Upper lobe of left lung (tissue), 6 donors: ENCODE results near the gene PHYKPL. TPM values are rescaled to one million over a fixed set of nuclear protein-coding genes. Genes with fewer than 3 reads are reported as not detected.

Experiments used
- ATAC-seq, 2 donors: fragments of 200-7000 bp; cut with Tn5 transposase; one replicate each; pipeline ENCODE4 v1.9.1; 2022; ENCODE audit warnings: mild to moderate bottlenecking in 2 of 2, moderate library complexity in 2 of 2; ENCODE audit not compliant: low FRiP score in 2 of 2
- DNase-seq, 2 donors: peaks; one replicate each; pipeline ENCODE4 v3.0.0-alpha.2; 2019 to 2020
- H3K27ac ChIP-seq, 4 donors: fragments of 200-600 bp; sonication (generic); one replicate each; pipeline ENCODE4 v1.5.1; 2016 to 2019
- H3K27me3 ChIP-seq, 4 donors: fragments of 200-600 bp; sonication (generic); one replicate each; pipeline ENCODE4 v1.5.1; 2017 to 2019
- H3K36me3 ChIP-seq, 4 donors: fragments of 200-600 bp; sonication (generic); one replicate each; pipeline ENCODE4 v1.5.1; 2016 to 2019
- H3K4me1 ChIP-seq, 4 donors: fragments of 200-600 bp; sonication (generic); one replicate each; pipeline ENCODE4 v1.5.1; 2018 to 2019
- H3K4me3 ChIP-seq, 4 donors: fragments of 200-600 bp; sonication (generic); one replicate each; pipeline ENCODE4 v1.5.1; 2017 to 2019; ENCODE audit warnings: mild to moderate bottlenecking in 2 of 4, moderate library complexity in 1 of 4
- H3K9me3 ChIP-seq, 4 donors: fragments of 200-600 bp; sonication (generic); one replicate each; pipeline ENCODE4 v1.5.1; 2018 to 2019
- EP300 ChIP-seq, 4 donors: sonication (generic); formaldehyde crosslinking; IDR thresholded peaks; one replicate each; pipeline ENCODE4 v1.5.1; 2017; ENCODE audit warnings: antibody characterized with exemption in 4 of 4, control low read depth in 2 of 4
- POLR2A ChIP-seq, 4 donors: fragments of 450-650 bp; IDR thresholded peaks; one replicate each; pipeline ENCODE4 v1.5.1; 2016 to 2017; ENCODE audit warnings: antibody characterized with exemption in 4 of 4, mild to moderate bottlenecking in 2 of 4
- POLR2AphosphoS5 ChIP-seq, 2 donors: sonication (generic); formaldehyde crosslinking; IDR thresholded peaks; one replicate each; pipeline ENCODE4 v1.5.1; 2017; ENCODE audit warnings: antibody characterized with exemption in 2 of 2
- WGBS, 2 donors: methylation state at CpG; one replicate each; pipeline ENCODE4 v1.1.5; 2017 to 2018; 5-methylcytosine and 5-hydroxymethylcytosine counted together
- total RNA-seq, 6 donors: library from RNA; depleted of rRNA in 4 of 6; stranded (reverse); fragments of >200 nt in 4 of 6; gene quantifications; one replicate each; pipeline versions ENCODE4 v1.1.0 to v1.2.1, GENCODE V29; 2016 to 2021
- TF ChIP-seq, protein P1 (sequence below), 6 experiments: fragments of 450-650 bp in 4 of 6; fragments of 200-600 bp in 2 of 6; sonication (generic) in 2 of 6; IDR thresholded peaks; one replicate each; pipeline ENCODE4 v1.5.1; 2016 to 2019; ENCODE audit warnings: antibody characterized with exemption in 6 of 6
- donor health status: DM: no; HTN: no; CAD: no; lungs with moderate emphysema.
- donor health status: DM: no; HTN: yes; CAD: no; lungs with severe emphysema.

PHYKPL gene
- 100 to 1,000 TPM in 2 of 6 donors, 10 to 100 TPM in 4; 61.0 to 237 (median 91.9) TPM for total RNA-seq

DNA sequence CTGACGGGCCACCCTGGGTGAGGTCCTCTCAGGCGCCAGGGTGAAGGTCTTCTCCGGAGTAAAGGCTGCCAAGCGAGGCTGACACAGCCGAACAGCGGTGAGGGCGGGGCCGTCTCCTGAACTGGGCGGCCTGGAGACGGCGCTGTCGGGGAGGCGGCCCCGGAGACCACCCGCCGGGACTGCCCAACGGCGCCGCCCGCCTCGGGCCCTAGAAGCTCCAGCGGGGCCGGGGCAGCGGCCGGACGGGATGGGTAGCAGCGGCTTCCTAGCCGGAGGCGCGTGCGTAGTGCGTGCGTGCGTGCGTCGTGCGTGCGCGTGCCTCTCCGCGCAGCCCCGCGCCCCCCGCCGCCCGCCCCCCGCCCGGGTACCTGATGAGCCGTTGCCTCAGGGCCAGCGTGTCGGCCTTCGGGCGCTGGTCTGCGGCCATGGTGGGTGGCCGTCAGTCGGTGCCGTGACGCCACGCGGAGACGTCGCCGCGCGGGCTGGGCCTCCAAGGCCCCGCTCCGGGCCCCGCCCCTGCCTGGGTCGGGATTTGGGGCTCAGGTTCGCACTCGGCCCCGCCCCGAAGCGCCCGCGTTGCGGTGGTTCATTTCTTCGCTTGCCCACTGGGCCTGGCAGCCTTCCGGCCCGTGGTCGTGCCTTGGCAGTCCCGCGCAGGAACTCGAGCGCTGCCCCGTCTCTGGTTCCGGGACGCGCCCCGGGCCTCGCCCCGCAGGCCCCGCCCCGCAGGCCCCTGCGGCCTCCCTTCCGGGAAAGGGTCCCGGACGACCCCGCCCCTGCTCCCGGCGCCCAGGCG is at the start of gene PHYKPL:
Gene PHYKPL, minus strand, starts transcription at position 679 of the 796 bp plus-strand sequence. Its CDS starts 252 bp downstream, at position 427.
- H3K27me3 ChIP-seq: no peaks in the 10 kb centered on the region
- ATAC-seq (peak; percentile 66 to 87), DNase-seq (peak; percentile 72 to 96)
- H3K9me3 ChIP-seq: no peaks in the 10 kb centered on the region
- TF ChIP-seq POLR2A (IDR thresholded peaks at IDR 0.05): peak in 2 of 4 donors; percentile 66 to 69
- peak; percentile 34 to 66 for TF ChIP-seq POLR2AphosphoS5 (IDR thresholded peaks at IDR 0.05)
- TF ChIP-seq, protein P1, sequence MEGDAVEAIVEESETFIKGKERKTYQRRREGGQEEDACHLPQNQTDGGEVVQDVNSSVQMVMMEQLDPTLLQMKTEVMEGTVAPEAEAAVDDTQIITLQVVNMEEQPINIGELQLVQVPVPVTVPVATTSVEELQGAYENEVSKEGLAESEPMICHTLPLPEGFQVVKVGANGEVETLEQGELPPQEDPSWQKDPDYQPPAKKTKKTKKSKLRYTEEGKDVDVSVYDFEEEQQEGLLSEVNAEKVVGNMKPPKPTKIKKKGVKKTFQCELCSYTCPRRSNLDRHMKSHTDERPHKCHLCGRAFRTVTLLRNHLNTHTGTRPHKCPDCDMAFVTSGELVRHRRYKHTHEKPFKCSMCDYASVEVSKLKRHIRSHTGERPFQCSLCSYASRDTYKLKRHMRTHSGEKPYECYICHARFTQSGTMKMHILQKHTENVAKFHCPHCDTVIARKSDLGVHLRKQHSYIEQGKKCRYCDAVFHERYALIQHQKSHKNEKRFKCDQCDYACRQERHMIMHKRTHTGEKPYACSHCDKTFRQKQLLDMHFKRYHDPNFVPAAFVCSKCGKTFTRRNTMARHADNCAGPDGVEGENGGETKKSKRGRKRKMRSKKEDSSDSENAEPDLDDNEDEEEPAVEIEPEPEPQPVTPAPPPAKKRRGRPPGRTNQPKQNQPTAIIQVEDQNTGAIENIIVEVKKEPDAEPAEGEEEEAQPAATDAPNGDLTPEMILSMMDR (IDR thresholded peaks at IDR 0.05): peak in 1 of 6 experiments; percentile 7
- TF ChIP-seq EP300 (IDR thresholded peaks at IDR 0.05): peak in 1 of 4 donors; percentile 8
- peaks cover 29 to 69% (median 48%) of the 10 kb centered on the region in 4 donors for H3K4me1 ChIP-seq
- peak within 1 kb of the TSS; percentile 67 to 93 (median 80) for H3K4me3 ChIP-seq
- 0% methylated on average over 3 to 24 of the region's 102 CpGs for WGBS, 2 donors
- H3K36me3 ChIP-seq: peaks cover 0 to 36% (median 28%) of the 10 kb centered on the region in 4 donors
- peak within 1 kb of the TSS; percentile 95 to 99 (median 96) for H3K27ac ChIP-seq

DNA sequence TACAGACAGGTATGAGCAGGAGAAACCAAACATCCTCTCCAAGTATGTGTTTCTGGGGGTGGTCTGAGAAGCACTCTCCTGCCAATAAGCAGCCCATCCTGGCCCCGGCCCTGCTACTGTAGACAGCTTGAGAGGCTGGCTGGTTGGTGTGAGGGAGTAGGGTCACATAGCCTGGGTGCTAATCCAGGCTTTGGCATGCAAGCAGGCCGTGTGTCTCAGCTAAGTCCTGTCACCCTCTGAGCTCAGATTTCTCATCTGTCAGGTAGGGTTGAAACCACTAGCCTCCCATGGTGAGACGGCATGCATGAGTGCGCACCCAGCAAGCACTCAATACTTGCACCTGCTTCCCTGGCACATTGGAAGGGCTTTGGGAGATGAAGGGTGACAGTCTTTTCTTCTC is 49.8 kb upstream of the PHYKPL start:
- no peak for DNase-seq
- WGBS, 2 donors: 86 to 93% methylated on average over 3 to 4 of the region's 4 CpGs

DNA sequence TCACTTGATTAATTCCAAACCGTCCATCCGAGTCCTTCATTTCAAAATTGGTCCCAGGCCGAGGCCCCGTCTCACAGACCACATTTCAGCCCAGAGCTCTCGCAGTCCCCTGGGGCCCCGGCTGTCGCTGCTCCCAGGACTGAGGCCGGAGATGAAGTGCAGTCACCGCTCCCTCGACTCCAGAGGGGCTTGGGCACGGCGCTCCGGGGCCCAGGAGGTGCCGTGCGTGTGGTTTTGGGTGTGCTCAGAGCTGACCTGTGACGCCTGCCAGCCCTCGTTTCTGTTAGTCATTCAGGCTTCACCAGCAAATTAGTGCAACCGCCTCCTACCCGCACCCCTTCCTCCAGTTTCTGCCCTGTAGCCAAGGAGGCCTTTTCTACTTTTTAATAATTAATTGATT is 48.7 kb upstream of the PHYKPL start:
- H3K36me3 ChIP-seq: no peaks in the 10 kb centered on the region
- WGBS, 2 donors: 92% methylated on average over 13 to 19 of the region's 19 CpGs
- H3K27me3 ChIP-seq: no peaks in the 10 kb centered on the region
- TF ChIP-seq, protein P1 (IDR thresholded peaks at IDR 0.05): no peak
- no peak for TF ChIP-seq POLR2A (IDR thresholded peaks at IDR 0.05)
- no peak for TF ChIP-seq EP300 (IDR thresholded peaks at IDR 0.05)
- TF ChIP-seq POLR2AphosphoS5 (IDR thresholded peaks at IDR 0.05): no peak
- DNase-seq (peak in 1 of 2 donors; percentile 71), ATAC-seq (no peak)
- H3K4me1 ChIP-seq: peaks cover 0 to 10% (median 6%) of the 10 kb centered on the region in 4 donors
- H3K4me3 ChIP-seq: no peak overlapping the region
- H3K9me3 ChIP-seq: peaks cover 4 to 8% (median 6%) of the 10 kb centered on the region in 4 donors
- H3K27ac ChIP-seq: no peak overlapping the region

More for the DNA sequence above, 49.8 kb upstream of the PHYKPL start:
- Histone ChIP-seq H3K9me3 (peaks cover 4 to 8% (median 6%) of the 10 kb centered on the region in 4 donors), H3K4me3 (no peak overlapping the region), H3K27me3 (no peaks in the 10 kb centered on the region), H3K4me1 (peaks cover 0 to 10% (median 6%) of the 10 kb centered on the region in 4 donors), H3K27ac (no peak overlapping the region), H3K36me3 (no peaks in the 10 kb centered on the region)
- ATAC-seq: no peak
- no peak for TF ChIP-seq POLR2A (IDR thresholded peaks at IDR 0.05)
- TF ChIP-seq EP300 (IDR thresholded peaks at IDR 0.05): no peak
- no peak for TF ChIP-seq POLR2AphosphoS5 (IDR thresholded peaks at IDR 0.05)
- TF ChIP-seq, protein P1 (IDR thresholded peaks at IDR 0.05): no peak

DNA sequence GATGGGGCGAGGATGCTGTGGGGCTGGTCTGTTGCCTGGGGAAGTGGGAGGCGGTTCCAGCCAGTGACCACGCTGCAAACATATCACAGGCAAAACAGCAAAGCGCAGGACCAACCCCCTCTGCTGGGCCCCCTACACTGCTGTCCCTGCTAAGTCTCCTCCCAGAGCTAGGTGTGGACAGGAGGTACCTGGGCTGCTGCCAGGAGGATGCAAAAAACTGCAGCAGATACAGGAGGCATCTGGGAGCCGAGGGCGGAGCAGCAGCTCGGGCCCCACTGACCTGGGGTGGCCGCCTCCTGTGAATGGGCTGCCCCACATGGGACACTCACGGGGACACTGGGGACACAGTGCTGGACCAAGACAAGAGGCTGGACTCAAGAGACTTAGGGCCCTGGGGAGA is 48.0 kb upstream of the PHYKPL start:
- peaks cover 4 to 10% (median 7%) of the 10 kb centered on the region in 4 donors for H3K9me3 ChIP-seq
- no peak for TF ChIP-seq POLR2AphosphoS5 (IDR thresholded peaks at IDR 0.05)
- TF ChIP-seq, protein P1 (IDR thresholded peaks at IDR 0.05): no peak
- H3K4me1 ChIP-seq: peaks cover 0 to 10% (median 6%) of the 10 kb centered on the region in 4 donors
- 91 to 96% methylated on average over 4 to 9 of the region's 9 CpGs for WGBS, 2 donors
- no peak overlapping the region for H3K4me3 ChIP-seq
- H3K36me3 ChIP-seq: no peaks in the 10 kb centered on the region
- peak in 1 of 2 donors; percentile 53 for DNase-seq
- no peaks in the 10 kb centered on the region for H3K27me3 ChIP-seq
- no peak overlapping the region for H3K27ac ChIP-seq
- no peak for ATAC-seq
